CD14-positive monocyte (primary cell): Measurements from ENCODE around the gene SBK3. TPM values are rescaled to one million over a fixed set of nuclear protein-coding genes. Genes with fewer than 3 reads are reported as not detected.

Experiments
- DNase-seq, 3 donors: peaks; one replicate each; pipeline ENCODE4 v3.0.0-alpha.2; 2011 to 2022
- H2AFZ ChIP-seq: 2 replicates; pipeline ENCODE4 v1.6.0; 2012; ENCODE audit warnings: mild to moderate bottlenecking, low read depth, low read length, inconsistent platforms; ENCODE audit not compliant: insufficient read depth, poor library complexity, severe bottlenecking
- H3K27ac ChIP-seq, 2 donors: 1 replicate in 1 of 2; 2 replicates in 1 of 2; pipeline ENCODE4 v1.5.1; 2012 to 2013; ENCODE audit warnings: low read length in 2 of 2, control low read depth in 1 of 2, inconsistent platforms in 1 of 2, low read depth in 1 of 2, mild to moderate bottlenecking in 1 of 2
- H3K27me3 ChIP-seq, 2 donors: one replicate each; pipeline versions ENCODE4 v1.6.0 to v1.6.1; 2011 to 2013; ENCODE audit warnings: low read length in 2 of 2; ENCODE audit not compliant: control insufficient read depth in 2 of 2, insufficient read depth in 2 of 2
- H3K36me3 ChIP-seq, 2 donors: replicated peaks in 1 of 2; 1 replicate in 1 of 2; 2 replicates in 1 of 2; pipeline versions ENCODE4 v1.5.1 to v1.6.1; 2012 to 2013; ENCODE audit warnings: low read length in 2 of 2, control low read depth in 1 of 2, inconsistent platforms in 1 of 2, mild to moderate bottlenecking in 1 of 2; ENCODE audit not compliant: insufficient read depth in 2 of 2, control insufficient read depth in 1 of 2
- H3K4me1 ChIP-seq, 2 donors: 1 replicate in 1 of 2; 2 replicates in 1 of 2; pipeline versions ENCODE4 v1.5.1 to v1.6.1; 2012 to 2013; ENCODE audit warnings: low read length in 2 of 2, control low read depth in 1 of 2, inconsistent platforms in 1 of 2, mild to moderate bottlenecking in 1 of 2, moderate library complexity in 1 of 2; ENCODE audit not compliant: insufficient read depth in 2 of 2, control insufficient read depth in 1 of 2
- H3K4me2 ChIP-seq: replicated peaks from 2 replicates; pipeline ENCODE3; 2012; ENCODE audit warnings: low read length, moderate library complexity, mild to moderate bottlenecking; ENCODE audit not compliant: poor library complexity, severe bottlenecking; ENCODE audit errors: extremely low read depth
- H3K4me3 ChIP-seq, 3 experiments: fragments of 200-600 bp in 1 of 3; sonication (generic) in 1 of 3; replicated peaks in 1 of 3; 1 replicate in 2 of 3; 2 replicates in 1 of 3; pipeline ENCODE4 v1.5.1; 2011 to 2013; ENCODE audit warnings: low read length in 3 of 3, mild to moderate bottlenecking in 3 of 3, control low read depth in 2 of 3, low read depth in 2 of 3, inconsistent platforms in 1 of 3, moderate library complexity in 1 of 3
- H3K79me2 ChIP-seq: 2 replicates; pipeline ENCODE4 v1.6.0; 2012; ENCODE audit warnings: mild to moderate bottlenecking, control low read depth, inconsistent platforms, low read length, moderate library complexity; ENCODE audit not compliant: insufficient read depth
- H3K9ac ChIP-seq: 2 replicates; pipeline ENCODE4 v1.6.0; 2017; ENCODE audit warnings: low read length, mild to moderate bottlenecking; ENCODE audit not compliant: insufficient read depth, poor library complexity, severe bottlenecking
- H3K9me3 ChIP-seq, 2 donors: replicated peaks in 1 of 2; 1 replicate in 1 of 2; 2 replicates in 1 of 2; pipeline versions ENCODE4 v1.5.1 to v1.6.1; 2012 to 2013; ENCODE audit warnings: low read length in 2 of 2, control low read depth in 1 of 2; ENCODE audit not compliant: control insufficient read depth in 1 of 2, insufficient read depth in 1 of 2
- H4K20me1 ChIP-seq: 2 replicates; pipeline ENCODE4 v1.6.0; 2012; ENCODE audit warnings: mild to moderate bottlenecking, low read length, control low read depth, moderate library complexity; ENCODE audit not compliant: insufficient read depth
- H3K27ac Mint-ChIP-seq, 7 donors: one replicate each; pipeline ENCODE4 v1.8.0; 2020; ENCODE audit warnings: mild to moderate bottlenecking in 7 of 7, mixed read lengths in 7 of 7, moderate library complexity in 6 of 7, inconsistent platforms in 2 of 7
- H3K27me3 Mint-ChIP-seq, 3 donors: one replicate each; pipeline ENCODE4 v1.8.0; 2021 to 2022; ENCODE audit warnings: low read depth in 3 of 3, mild to moderate bottlenecking in 3 of 3, mixed read lengths in 3 of 3, moderate library complexity in 3 of 3, inconsistent platforms in 1 of 3
- H3K36me3 Mint-ChIP-seq, 2 donors: one replicate each; pipeline ENCODE4 v1.8.0; 2020; ENCODE audit warnings: mixed read lengths in 2 of 2, inconsistent platforms in 1 of 2, mild to moderate bottlenecking in 1 of 2
- H3K4me1 Mint-ChIP-seq: one replicate; pipeline ENCODE4 v1.8.0; 2020; ENCODE audit warnings: mild to moderate bottlenecking, mixed read lengths
- H3K4me3 Mint-ChIP-seq, 2 donors: one replicate each; pipeline ENCODE4 v1.8.0; 2020; ENCODE audit warnings: mild to moderate bottlenecking in 2 of 2, mixed read lengths in 2 of 2, moderate library complexity in 1 of 2
- H3K9me3 Mint-ChIP-seq, 7 donors: one replicate each; pipeline ENCODE4 v1.8.0; 2020 to 2022; ENCODE audit warnings: mixed read lengths in 7 of 7, mild to moderate bottlenecking in 6 of 7, moderate library complexity in 6 of 7, inconsistent platforms in 2 of 7
- CTCF ChIP-seq: fragments of 200-600 bp; IDR thresholded peaks from one replicate; pipeline ENCODE4 v1.8.0; 2022; ENCODE audit warnings: antibody characterized with exemption, mild to moderate bottlenecking
- WGBS: methylation state at CpG from one replicate; pipeline ENCODE4 v1.1.5; 2013; ENCODE audit warnings: missing lambda C conversion rate; ENCODE audit not compliant: insufficient coverage; 5-methylcytosine and 5-hydroxymethylcytosine counted together
- intact Hi-C, 2 donors: fragments of 100-400 bp; cut with micrococcal nuclease; formaldehyde crosslinking; loops; one replicate each; pipeline versions ENCODE4 v1.15.0 to v1.15.1; 2023
- polyA plus RNA-seq, 3 donors: library from polyadenylated mRNA; depleted of rRNA in 1 of 3; unstranded in 2 of 3; stranded (reverse) in 1 of 3; fragments of 300-500 nt in 2 of 3; fragments of >200 nt in 1 of 3; fragmentation: Illumina TruSeq in 2 of 3; gene quantifications; 1 replicate in 2 of 3; 2 replicates in 1 of 3; pipeline ENCODE4 v1.2.3, GENCODE V29; 2012 to 2021

SBK3 gene
- polyA plus RNA-seq, 3 donors: not detected

GRCh38 chr19:55592391-55593090 lies 47.2 kb upstream of the SBK3 start:
- no peak overlapping the region for H3K27ac Mint-ChIP-seq
- H3K9ac ChIP-seq: no peak overlapping the region
- intact Hi-C loops: no loop called here
- H3K79me2 ChIP-seq: no peaks in the 10 kb centered on the region
- H3K4me1 Mint-ChIP-seq: no peaks in the 10 kb centered on the region
- WGBS: 98% methylated on average over 70 of the region's 73 CpGs
- H3K36me3 Mint-ChIP-seq: peaks cover 29 to 41% of the 10 kb centered on the region in 2 donors
- peaks cover 6 to 16% (median 9%) of the 10 kb centered on the region in 7 donors for H3K9me3 Mint-ChIP-seq
- H3K36me3 ChIP-seq: peaks cover 24 to 38% of the 10 kb centered on the region in 2 donors
- no peak overlapping the region for H3K4me2 ChIP-seq
- no peaks in the 10 kb centered on the region for H4K20me1 ChIP-seq
- no peak for TF ChIP-seq CTCF
- no peak overlapping the region for H3K4me3 ChIP-seq
- peaks cover 0 to 3% (median 0%) of the 10 kb centered on the region in 3 donors for H3K27me3 Mint-ChIP-seq
- no peak overlapping the region for H3K27ac ChIP-seq
- H3K4me1 ChIP-seq: peaks cover under 1% of the 10 kb centered on the region in 2 donors
- no peaks in the 10 kb centered on the region for H3K27me3 ChIP-seq
- H3K9me3 ChIP-seq: peaks cover 0 to 10% of the 10 kb centered on the region in 2 donors
- no peak overlapping the region for H2AFZ ChIP-seq
- no peak for DNase-seq
- H3K4me3 Mint-ChIP-seq: no peak overlapping the region

- Histone ChIP-seq H3K4me2 (no peak overlapping the region), H3K4me1 (peaks cover 10% of the 10 kb centered on the region in 2 donors), H2AFZ (no peak overlapping the region), H3K79me2 (no peaks in the 10 kb centered on the region), H4K20me1 (no peaks in the 10 kb centered on the region), H3K36me3 (peaks cover 21 to 29% of the 10 kb centered on the region in 2 donors), H3K27ac (no peak overlapping the region), H3K9ac (no peak overlapping the region), H3K27me3 (peaks cover 0 to 6% of the 10 kb centered on the region in 2 donors), H3K9me3 (peaks cover 0 to 10% of the 10 kb centered on the region in 2 donors), H3K4me3 (no peak overlapping the region)
- Mint-ChIP-seq H3K36me3 (peaks cover 24 to 34% of the 10 kb centered on the region in 2 donors), H3K27ac (no peak overlapping the region), H3K27me3 (peaks cover 5 to 12% (median 10%) of the 10 kb centered on the region in 3 donors), H3K4me1 (peaks cover 9% of the 10 kb centered on the region), H3K4me3 (no peak overlapping the region), H3K9me3 (peaks cover 4 to 15% (median 11%) of the 10 kb centered on the region in 7 donors)
- 94% methylated on average over 3 of the region's 10 CpGs for WGBS
- intact Hi-C loops: no loop called here
- no peak for TF ChIP-seq CTCF
- no peak for DNase-seq
These were observed 46.2 kb upstream of the SBK3 start for GRCh38 chr19:55591555-55591954.
